Calu3 (cell line): ENCODE results near the gene MYBPHL. TPM values are rescaled to one million over a fixed set of nuclear protein-coding genes. Genes with fewer than 3 reads are reported as not detected.

Source experiments
- BruUV-seq: library from RNA; stranded (reverse); fragments of 400-500 nt; replicated peaks from 2 replicates; lab custom pipeline; 2021; lab: Mats Ljungman, UMichigan
- CTCF ChIA-PET: fragments of 300-600 bp; sonication (Branson Sonifier 250); formaldehyde crosslinking; loops from one replicate; lab custom pipeline; 2022; ENCODE audit warnings: antibody characterized with exemption; lab: Charles Lee
- DNase-seq: peaks from one replicate; pipeline ENCODE4 v3.0.0; 2022
- H3K27ac Mint-ChIP-seq: one replicate; pipeline ENCODE4 v1.8.0; 2022; ENCODE audit warnings: mixed read lengths; ENCODE audit not compliant: unreplicated experiment
- H3K27me3 Mint-ChIP-seq: one replicate; pipeline ENCODE4 v1.8.0; 2022; ENCODE audit warnings: mixed read lengths; ENCODE audit not compliant: unreplicated experiment
- H3K36me3 Mint-ChIP-seq: one replicate; pipeline ENCODE4 v1.8.0; 2022; ENCODE audit warnings: mild to moderate bottlenecking, moderate library complexity, mixed read lengths; ENCODE audit not compliant: insufficient read depth, unreplicated experiment
- H3K4me1 Mint-ChIP-seq: one replicate; pipeline ENCODE4 v1.8.0; 2022; ENCODE audit warnings: mild to moderate bottlenecking, low read depth, mixed read lengths; ENCODE audit not compliant: unreplicated experiment
- H3K4me3 Mint-ChIP-seq: one replicate; pipeline ENCODE4 v1.8.0; 2022; ENCODE audit warnings: mild to moderate bottlenecking, low read depth, moderate library complexity, mixed read lengths; ENCODE audit not compliant: unreplicated experiment
- H3K9me3 Mint-ChIP-seq: one replicate; pipeline ENCODE4 v1.8.0; 2022; ENCODE audit warnings: low read depth, mixed read lengths; ENCODE audit not compliant: unreplicated experiment
- intact Hi-C: fragments of 100-400 bp; cut with micrococcal nuclease; formaldehyde crosslinking; loops from one replicate; pipeline ENCODE4 v1.10.0; 2022; ENCODE audit not compliant: unreplicated experiment
- total RNA-seq: library from RNA; stranded (reverse); gene quantifications from 2 replicates; pipeline ENCODE4 v1.2.3, GENCODE V29; 2022
- TF ChIP-seq, protein P1 (sequence below): fragments of 200-600 bp; IDR thresholded peaks from one replicate; pipeline ENCODE4 v1.8.0; 2022; ENCODE audit warnings: antibody characterized with exemption; ENCODE audit not compliant: unreplicated experiment

Gene MYBPHL
- total RNA-seq, 1 experiment from 2014 or later: not detected

DNA sequence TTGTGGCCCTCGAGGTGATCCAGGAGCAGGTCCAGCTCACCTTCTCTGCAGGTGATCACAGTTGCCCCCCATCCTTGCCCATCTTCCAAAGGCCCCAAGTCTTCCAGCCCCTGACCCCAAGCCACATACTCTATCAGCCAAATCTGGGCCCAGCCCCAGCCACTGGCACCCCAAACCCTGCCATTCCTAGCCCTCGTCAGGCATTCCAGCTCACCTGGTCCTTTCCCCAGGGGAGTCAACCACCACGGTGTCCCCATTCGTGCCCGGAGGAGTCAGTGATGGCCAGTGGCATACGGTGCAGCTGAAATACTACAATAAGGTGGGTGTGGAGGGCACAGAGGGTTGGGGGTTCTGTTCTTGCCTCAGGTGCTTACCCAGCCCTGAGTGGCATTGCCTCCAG is 45.2 kb downstream of the MYBPHL start:
- CTCF ChIA-PET: no interaction called here
- DNase-seq: no peak
- no TSS peak for BruUV-seq
- H3K4me3 Mint-ChIP-seq: no peak overlapping the region
- TF ChIP-seq, protein P1, sequence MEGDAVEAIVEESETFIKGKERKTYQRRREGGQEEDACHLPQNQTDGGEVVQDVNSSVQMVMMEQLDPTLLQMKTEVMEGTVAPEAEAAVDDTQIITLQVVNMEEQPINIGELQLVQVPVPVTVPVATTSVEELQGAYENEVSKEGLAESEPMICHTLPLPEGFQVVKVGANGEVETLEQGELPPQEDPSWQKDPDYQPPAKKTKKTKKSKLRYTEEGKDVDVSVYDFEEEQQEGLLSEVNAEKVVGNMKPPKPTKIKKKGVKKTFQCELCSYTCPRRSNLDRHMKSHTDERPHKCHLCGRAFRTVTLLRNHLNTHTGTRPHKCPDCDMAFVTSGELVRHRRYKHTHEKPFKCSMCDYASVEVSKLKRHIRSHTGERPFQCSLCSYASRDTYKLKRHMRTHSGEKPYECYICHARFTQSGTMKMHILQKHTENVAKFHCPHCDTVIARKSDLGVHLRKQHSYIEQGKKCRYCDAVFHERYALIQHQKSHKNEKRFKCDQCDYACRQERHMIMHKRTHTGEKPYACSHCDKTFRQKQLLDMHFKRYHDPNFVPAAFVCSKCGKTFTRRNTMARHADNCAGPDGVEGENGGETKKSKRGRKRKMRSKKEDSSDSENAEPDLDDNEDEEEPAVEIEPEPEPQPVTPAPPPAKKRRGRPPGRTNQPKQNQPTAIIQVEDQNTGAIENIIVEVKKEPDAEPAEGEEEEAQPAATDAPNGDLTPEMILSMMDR: no peak
- H3K36me3 Mint-ChIP-seq: peaks cover 5% of the 10 kb centered on the region
- no peak overlapping the region for H3K27ac Mint-ChIP-seq
- no peaks in the 10 kb centered on the region for H3K9me3 Mint-ChIP-seq
- H3K4me1 Mint-ChIP-seq: peaks cover 7% of the 10 kb centered on the region
- intact Hi-C loops: no loop called here
- H3K27me3 Mint-ChIP-seq: no peaks in the 10 kb centered on the region

DNA sequence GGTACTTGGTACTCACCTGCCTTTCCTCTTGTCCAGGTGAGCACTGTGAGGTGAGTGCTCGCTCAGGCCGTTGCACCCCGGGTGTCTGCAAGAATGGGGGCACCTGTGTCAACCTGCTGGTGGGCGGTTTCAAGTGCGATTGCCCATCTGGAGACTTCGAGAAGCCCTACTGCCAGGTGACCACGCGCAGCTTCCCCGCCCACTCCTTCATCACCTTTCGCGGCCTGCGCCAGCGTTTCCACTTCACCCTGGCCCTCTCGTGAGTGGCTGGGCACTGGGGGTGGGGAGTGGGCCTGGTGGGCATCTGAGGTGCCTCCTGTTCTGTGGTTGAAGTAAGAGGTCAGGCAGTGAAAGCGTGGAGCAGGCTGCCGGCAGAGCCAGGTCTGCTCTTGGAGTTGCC is 45.8 kb downstream of the MYBPHL start:
- TF ChIP-seq, protein P1: no peak
- no TSS peak for BruUV-seq

DNA sequence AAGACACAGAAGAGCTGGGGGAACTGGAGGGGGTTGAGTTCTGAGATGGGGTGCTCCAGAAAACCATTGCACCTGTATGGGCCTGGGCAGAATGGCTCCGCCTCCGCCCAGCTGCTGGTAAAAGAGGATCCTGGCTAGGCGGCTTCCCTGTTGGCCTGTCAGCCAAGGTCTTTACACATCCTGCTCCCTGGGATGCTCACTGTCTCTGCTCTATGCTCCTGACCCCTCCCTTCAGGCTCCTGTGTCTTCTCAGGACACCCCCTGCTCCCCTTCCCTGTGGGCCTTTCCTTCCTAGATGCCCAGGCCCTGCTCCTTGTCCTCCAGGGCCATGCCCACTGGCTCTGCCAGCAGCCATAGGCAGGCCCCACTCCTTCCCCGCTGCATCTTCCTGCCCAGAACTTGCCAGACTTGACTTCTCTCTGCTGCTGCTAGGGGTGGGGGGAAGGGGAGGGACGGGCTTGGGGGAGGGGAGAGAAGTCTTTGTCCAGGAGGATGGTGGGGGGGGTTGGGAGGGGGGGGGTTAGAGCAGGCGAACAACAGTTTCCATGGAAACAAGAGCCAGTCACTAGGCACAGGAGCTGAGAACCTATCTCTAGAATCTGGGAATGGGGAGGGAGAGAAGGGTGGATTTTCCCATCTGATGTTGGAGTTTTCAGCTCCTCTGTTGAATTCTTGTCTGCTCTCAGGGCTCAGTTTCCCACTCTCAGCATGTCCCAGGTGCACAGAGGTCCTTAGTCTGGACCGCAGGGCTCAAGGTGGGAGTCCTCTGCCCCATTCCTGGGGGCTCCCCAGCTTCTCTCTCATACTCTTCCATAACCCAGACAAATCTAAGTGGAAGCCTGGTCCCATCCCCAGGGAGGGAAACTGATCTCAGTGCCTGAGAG is 46.9 kb downstream of the MYBPHL start:
- H3K4me1 Mint-ChIP-seq: peaks cover 19% of the 10 kb centered on the region
- DNase-seq: no peak
- H3K9me3 Mint-ChIP-seq: no peaks in the 10 kb centered on the region
- H3K4me3 Mint-ChIP-seq: no peak overlapping the region
- peaks cover 5% of the 10 kb centered on the region for H3K36me3 Mint-ChIP-seq
- intact Hi-C loops: no loop called here
- no peak overlapping the region for H3K27ac Mint-ChIP-seq
- no TSS peak for BruUV-seq
- H3K27me3 Mint-ChIP-seq: no peaks in the 10 kb centered on the region
- TF ChIP-seq, protein P1: no peak
- CTCF ChIA-PET: no interaction called here

More for the DNA sequence above, 45.8 kb downstream of the MYBPHL start:
- Mint-ChIP-seq H3K27me3 (no peaks in the 10 kb centered on the region), H3K4me3 (no peak overlapping the region), H3K9me3 (no peaks in the 10 kb centered on the region), H3K4me1 (peaks cover 8% of the 10 kb centered on the region), H3K36me3 (peaks cover 5% of the 10 kb centered on the region), H3K27ac (no peak overlapping the region)
- CTCF ChIA-PET: no interaction called here
- DNase-seq: no peak
- intact Hi-C loops: no loop called here

DNA sequence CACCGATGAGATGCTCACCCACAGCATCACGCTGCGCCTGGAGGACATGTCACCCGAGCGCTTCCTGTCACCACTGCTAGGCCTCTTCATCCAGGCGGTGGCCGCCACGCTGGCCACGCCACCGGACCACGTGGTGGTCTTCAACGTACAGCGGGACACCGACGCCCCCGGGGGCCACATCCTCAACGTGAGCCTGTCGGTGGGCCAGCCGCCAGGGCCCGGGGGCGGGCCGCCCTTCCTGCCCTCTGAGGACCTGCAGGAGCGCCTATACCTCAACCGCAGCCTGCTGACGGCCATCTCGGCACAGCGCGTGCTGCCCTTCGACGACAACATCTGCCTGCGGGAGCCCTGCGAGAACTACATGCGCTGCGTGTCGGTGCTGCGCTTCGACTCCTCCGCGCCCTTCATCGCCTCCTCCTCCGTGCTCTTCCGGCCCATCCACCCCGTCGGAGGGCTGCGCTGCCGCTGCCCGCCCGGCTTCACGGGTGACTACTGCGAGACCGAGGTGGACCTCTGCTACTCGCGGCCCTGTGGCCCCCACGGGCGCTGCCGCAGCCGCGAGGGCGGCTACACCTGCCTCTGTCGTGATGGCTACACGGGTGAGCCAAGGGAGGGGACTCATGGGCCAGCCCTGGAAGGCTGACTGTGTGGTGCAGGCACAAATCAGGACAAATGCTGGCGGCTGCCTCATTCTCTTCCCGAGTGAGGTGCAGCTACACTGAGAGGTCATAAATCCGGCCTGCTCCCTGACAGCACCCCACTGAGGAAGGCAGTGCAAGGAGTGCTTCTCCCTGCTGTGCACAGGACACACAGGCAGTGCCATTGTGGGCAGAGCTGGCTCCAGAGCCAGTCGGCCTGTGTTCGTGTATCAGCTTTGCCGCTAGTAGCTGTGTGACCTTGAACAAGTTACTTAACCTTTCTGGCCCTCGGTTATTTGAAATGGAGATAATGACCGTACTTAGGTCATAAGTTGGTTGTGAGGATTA is 48.0 kb downstream of the MYBPHL start:
- peaks cover 5% of the 10 kb centered on the region for H3K36me3 Mint-ChIP-seq
- CTCF ChIA-PET: no interaction called here
- H3K27ac Mint-ChIP-seq: no peak overlapping the region
- no peaks in the 10 kb centered on the region for H3K9me3 Mint-ChIP-seq
- no peaks in the 10 kb centered on the region for H3K27me3 Mint-ChIP-seq
- no peak for DNase-seq
- TF ChIP-seq, protein P1: no peak
- intact Hi-C loops: no loop called here
- no peak overlapping the region for H3K4me3 Mint-ChIP-seq
- no TSS peak for BruUV-seq
- peaks cover 17% of the 10 kb centered on the region for H3K4me1 Mint-ChIP-seq
